Gastroesophageal sphincter (tissue), 4 donors: ENCODE results near the gene ZC3H6. TPM values are rescaled to one million over a fixed set of nuclear protein-coding genes. Genes with fewer than 3 reads are reported as not detected.
A peak's percentile ranks its signal among the peaks of the same experiment; 100 is the strongest.

ENCODE experiments used
- ATAC-seq: fragments of 150-250 bp; one replicate; pipeline ENCODE4 v1.9.1; 2016; ENCODE audit warnings: mild to moderate bottlenecking, moderate library complexity
- H3K27ac ChIP-seq, 4 donors: fragments of 200-600 bp; sonication (generic) in 3 of 4; 1 replicate in 3 of 4; 2 replicates in 1 of 4; pipeline ENCODE4 v1.5.1; 2016 to 2019
- H3K27me3 ChIP-seq: fragments of 200-600 bp; sonication (generic); one replicate; pipeline ENCODE4 v1.5.1; 2019
- H3K36me3 ChIP-seq, 2 donors: fragments of 200-600 bp; sonication (generic); one replicate each; pipeline ENCODE4 v1.5.1; 2019; ENCODE audit warnings: control low read depth in 1 of 2
- H3K4me1 ChIP-seq, 3 donors: fragments of 200-600 bp; sonication (generic); 1 replicate in 2 of 3; 2 replicates in 1 of 3; pipeline ENCODE4 v1.5.1; 2016 to 2019; ENCODE audit warnings: control low read depth in 2 of 3
- H3K4me3 ChIP-seq, 2 donors: fragments of 200-600 bp; sonication (generic); one replicate each; pipeline ENCODE4 v1.5.1; 2019; ENCODE audit warnings: mild to moderate bottlenecking in 1 of 2, moderate library complexity in 1 of 2
- H3K9me3 ChIP-seq, 3 donors: fragments of 200-600 bp; sonication (generic); one replicate each; pipeline ENCODE4 v1.5.1; 2017 to 2019; ENCODE audit warnings: control low read depth in 2 of 3
- CTCF ChIP-seq, 4 experiments: fragments of 200-600 bp in 2 of 4; fragments of 450-650 bp in 2 of 4; sonication (generic) in 1 of 4; IDR thresholded peaks; one replicate each; pipeline ENCODE4 v1.5.1; 2017 to 2019; ENCODE audit warnings: antibody characterized with exemption in 4 of 4, mild to moderate bottlenecking in 2 of 4, moderate library complexity in 2 of 4
- EP300 ChIP-seq: sonication (generic); formaldehyde crosslinking; IDR thresholded peaks from one replicate; pipeline ENCODE4 v1.6.1; 2017; ENCODE audit warnings: antibody characterized with exemption, mild to moderate bottlenecking
- POLR2A ChIP-seq, 2 donors: fragments of 450-650 bp; IDR thresholded peaks; one replicate each; pipeline ENCODE4 v1.6.1; 2017; ENCODE audit warnings: antibody characterized with exemption in 2 of 2, mild to moderate bottlenecking in 2 of 2, moderate library complexity in 1 of 2
- POLR2AphosphoS5 ChIP-seq: sonication (generic); formaldehyde crosslinking; IDR thresholded peaks from one replicate; pipeline ENCODE4 v1.6.1; 2017; ENCODE audit warnings: antibody characterized with exemption
- WGBS, 2 donors: methylation state at CpG; one replicate each; pipeline ENCODE4 v1.1.5; 2018; ENCODE audit warnings: low coverage in 1 of 2; 5-methylcytosine and 5-hydroxymethylcytosine counted together
- total RNA-seq, 4 donors: library from RNA; depleted of rRNA; stranded (reverse); fragments of >200 nt; gene quantifications; one replicate each; pipeline ENCODE4 v1.1.0, GENCODE V29; 2016

The ZC3H6 gene
- total RNA-seq, 4 donors from 2014 or later, result 13.7 to 30.7 (median 17.3) TPM

- no peak for ATAC-seq
- no peak for TF ChIP-seq EP300
- no peak for TF ChIP-seq CTCF (IDR thresholded peaks at IDR 0.05)
- TF ChIP-seq POLR2AphosphoS5, result no peak
- no peak for TF ChIP-seq POLR2A (IDR thresholded peaks at IDR 0.05)
- H3K27ac ChIP-seq, result no peak overlapping the region
These were observed 26.6 kb downstream of the ZC3H6 start for GRCh38 chr2:112301973-112302372.

DNA sequence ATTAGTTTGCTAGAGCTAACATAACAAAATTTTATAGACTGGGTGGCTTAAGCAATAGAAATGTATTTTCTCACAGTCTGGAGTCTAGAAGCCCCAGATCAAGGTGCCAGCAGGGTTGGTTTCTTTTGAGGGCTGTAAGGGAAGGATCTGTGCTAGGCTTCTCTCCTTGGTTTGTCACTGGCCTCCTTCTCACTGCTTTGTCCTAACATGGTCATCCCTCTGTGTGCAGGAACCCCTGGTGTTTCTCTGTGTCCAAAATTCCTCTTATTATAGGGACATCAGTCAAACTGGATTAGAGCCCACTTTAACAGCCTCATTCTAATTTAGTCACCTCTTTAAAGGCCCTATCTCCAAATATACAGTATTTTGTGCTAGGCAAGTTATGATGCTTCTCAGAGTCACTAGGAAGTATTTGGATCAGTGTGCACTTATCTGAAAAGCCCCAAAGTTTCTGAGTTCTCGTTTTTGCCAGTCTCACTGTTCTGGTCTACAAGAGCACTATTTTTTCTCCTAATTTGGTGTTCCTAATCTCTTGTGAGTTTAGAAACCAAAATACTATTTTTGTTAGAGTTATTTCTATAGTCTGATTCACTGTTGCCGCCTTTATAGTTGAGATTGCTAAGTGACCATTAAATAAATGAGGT is 29.0 kb downstream of the ZC3H6 start:
- H3K4me1 ChIP-seq, result peaks cover 0 to 4% (median 0%) of the 10 kb centered on the region in 3 donors
- H3K27me3 ChIP-seq, result no peaks in the 10 kb centered on the region
- WGBS, 2 donors, result 28 to 49% methylated on average over 2 of the region's 2 CpGs
- peaks cover 0 to 50% of the 10 kb centered on the region in 2 donors for H3K36me3 ChIP-seq
- TF ChIP-seq POLR2A (IDR thresholded peaks at IDR 0.05) (no peak), EP300 (no peak), POLR2AphosphoS5 (no peak)
- H3K9me3 ChIP-seq, result no peaks in the 10 kb centered on the region
- H3K4me3 ChIP-seq, result no peak overlapping the region
- peak overlapping the region; percentile 25 to 54 (median 47) for H3K27ac ChIP-seq
- no peak for ATAC-seq

More at GRCh38 chr2:112301973-112302372, 26.6 kb downstream of the ZC3H6 start:
- Histone ChIP-seq H3K36me3 (peaks cover 0 to 35% of the 10 kb centered on the region in 2 donors), H3K9me3 (no peaks in the 10 kb centered on the region), H3K4me1 (peaks cover 0 to 4% (median 0%) of the 10 kb centered on the region in 3 donors), H3K27me3 (no peaks in the 10 kb centered on the region), H3K4me3 (no peak overlapping the region)

DNA sequence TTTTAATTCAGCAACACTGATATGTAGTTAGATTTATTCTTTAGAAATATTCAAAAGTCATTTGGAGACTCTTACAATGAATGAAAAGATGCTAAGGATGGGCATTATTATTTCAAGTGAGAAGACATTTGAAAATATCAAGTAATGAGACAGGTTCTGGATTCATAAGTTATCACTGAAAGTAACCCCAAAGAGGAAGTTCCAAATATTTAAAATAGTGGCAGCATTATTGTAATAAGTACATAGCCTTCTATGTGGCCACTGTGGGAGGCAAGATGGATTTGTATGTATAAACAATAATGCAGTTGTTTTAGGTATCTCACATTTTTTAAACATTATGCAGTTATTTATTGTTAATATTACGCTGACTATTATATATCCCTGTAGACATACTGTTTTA is 29.7 kb downstream of the ZC3H6 start:
- Histone ChIP-seq H3K36me3 (peaks cover 0 to 53% of the 10 kb centered on the region in 2 donors), H3K4me1 (peaks cover 0 to 4% (median 0%) of the 10 kb centered on the region in 3 donors), H3K27me3 (no peaks in the 10 kb centered on the region), H3K9me3 (no peaks in the 10 kb centered on the region), H3K4me3 (no peak overlapping the region), H3K27ac (no peak overlapping the region)
- no peak for ATAC-seq
- TF ChIP-seq POLR2A (IDR thresholded peaks at IDR 0.05) (no peak), CTCF (IDR thresholded peaks at IDR 0.05) (no peak), POLR2AphosphoS5 (no peak), EP300 (no peak)
- WGBS, 2 donors, result 92 to 100% methylated on average over 1 of the region's 1 CpG

- Histone ChIP-seq H3K27ac (no peak overlapping the region), H3K9me3 (no peaks in the 10 kb centered on the region), H3K36me3 (peaks cover 5 to 70% of the 10 kb centered on the region in 2 donors), H3K4me3 (no peak overlapping the region), H3K27me3 (no peaks in the 10 kb centered on the region), H3K4me1 (no peaks in the 10 kb centered on the region)
- no peak for ATAC-seq
- TF ChIP-seq CTCF (IDR thresholded peaks at IDR 0.05) (no peak), POLR2A (IDR thresholded peaks at IDR 0.05) (no peak), POLR2AphosphoS5 (no peak)
These were observed 35.5 kb downstream of the ZC3H6 start for GRCh38 chr2:112310906-112311305.

- Histone ChIP-seq H3K9me3 (no peaks in the 10 kb centered on the region), H3K27ac (no peak overlapping the region), H3K4me1 (no peaks in the 10 kb centered on the region), H3K27me3 (no peaks in the 10 kb centered on the region), H3K36me3 (peaks cover 5 to 67% of the 10 kb centered on the region in 2 donors), H3K4me3 (no peak overlapping the region)
- ATAC-seq, result no peak
- TF ChIP-seq POLR2A (IDR thresholded peaks at IDR 0.05), result no peak
- TF ChIP-seq POLR2AphosphoS5, result no peak
- TF ChIP-seq EP300, result no peak
- TF ChIP-seq CTCF (IDR thresholded peaks at IDR 0.05), result no peak
These were observed 36.5 kb downstream of the ZC3H6 start for GRCh38 chr2:112311932-112312331.
